ENCODE results near the gene SLC35A3.
A peak's percentile ranks its signal among the peaks of the same experiment; 100 is the strongest.
"Not testable (repeated sequence)": the region's sequence is repeated elsewhere in the genome, so short reads cannot be mapped to it uniquely, and the experiment has no call there.

Gene SLC35A3

GRCh38 chr1:99944192-99944591 is 25.6 kb upstream of the SLC35A3 start:
- no peak overlapping the region for H3K4me3 ChIP-seq (ENCODE audit: low read length)
- DNase-seq (ENCODE audit: low read depth) = no peak
- TF ChIP-seq CTCF (IDR thresholded peaks at IDR 0.05; ENCODE audit: insufficient read depth, low read depth, low read length, missing control alignments) = no peak

- DNase-seq (ENCODE audit: low read depth) = no peak
- no peak for TF ChIP-seq CTCF (IDR thresholded peaks at IDR 0.05; ENCODE audit: insufficient read depth, low read depth, low read length, missing control alignments)
- H3K4me3 ChIP-seq (ENCODE audit: low read length) = no peak overlapping the region
Observed at GRCh38 chr1:99945174-99945573, 24.6 kb upstream of the SLC35A3 start.

- H3K4me3 ChIP-seq (ENCODE audit: low read length) = no peak overlapping the region
- DNase-seq (ENCODE audit: low read depth) = no peak
- TF ChIP-seq CTCF (IDR thresholded peaks at IDR 0.05; ENCODE audit: insufficient read depth, low read depth, low read length, missing control alignments) = no peak
Observed at GRCh38 chr1:99950486-99950885, 19.3 kb upstream of the SLC35A3 start.

GRCh38 chr1:99952522-99952921 is 17.3 kb upstream of the SLC35A3 start:
- H3K4me3 ChIP-seq (ENCODE audit: low read length) = no peak overlapping the region
- no peak for DNase-seq (ENCODE audit: low read depth)
- TF ChIP-seq CTCF (IDR thresholded peaks at IDR 0.05; ENCODE audit: insufficient read depth, low read depth, low read length, missing control alignments) = no peak

- TF ChIP-seq CTCF (IDR thresholded peaks at IDR 0.05; ENCODE audit: insufficient read depth, low read depth, low read length, missing control alignments) = no peak
- H3K4me3 ChIP-seq (ENCODE audit: low read length) = no peak overlapping the region
- no peak for DNase-seq (ENCODE audit: low read depth)
Observed at GRCh38 chr1:99955375-99955774, 14.4 kb upstream of the SLC35A3 start.

GRCh38 chr1:99956755-99957154 is 13.0 kb upstream of the SLC35A3 start:
- no peak overlapping the region for H3K4me3 ChIP-seq (ENCODE audit: low read length)
- DNase-seq (ENCODE audit: low read depth) = peak; percentile 35
- TF ChIP-seq CTCF (IDR thresholded peaks at IDR 0.05; ENCODE audit: insufficient read depth, low read depth, low read length, missing control alignments) = no peak

- TF ChIP-seq CTCF (IDR thresholded peaks at IDR 0.05; ENCODE audit: insufficient read depth, low read depth, low read length, missing control alignments) = no peak
- no peak overlapping the region for H3K4me3 ChIP-seq (ENCODE audit: low read length)
- no peak for DNase-seq (ENCODE audit: low read depth)
Observed at GRCh38 chr1:99957818-99958217, 12.0 kb upstream of the SLC35A3 start.

GRCh38 chr1:99959189-99959705 is 10.5 kb upstream of the SLC35A3 start:
- H3K4me3 ChIP-seq (ENCODE audit: low read length) = not testable (repeated sequence)

GRCh38 chr1:99960260-99960659 is 9.5 kb upstream of the SLC35A3 start:
- not testable (repeated sequence) for H3K4me3 ChIP-seq (ENCODE audit: low read length); DNase-seq (ENCODE audit: low read depth)

More at GRCh38 chr1:99959189-99959705, 10.5 kb upstream of the SLC35A3 start:
- DNase-seq (ENCODE audit: low read depth) = not testable (repeated sequence)

All from epithelial cell of esophagus (primary cell).